Type B pancreatic cell (in vitro differentiated cells): ENCODE measurements around the gene CBX2. TPM values are rescaled to one million over a fixed set of nuclear protein-coding genes. Genes with fewer than 3 reads are reported as not detected.

Experiments
- DNase-seq: peaks from one replicate; pipeline ENCODE4 v3.0.0; 2021; ENCODE audit warnings: mixed read lengths; ENCODE audit not compliant: unreplicated experiment; ENCODE audit errors: extremely low spot score
- H3K27ac Mint-ChIP-seq: 2 replicates; pipeline ENCODE4 v1.8.0; 2021; ENCODE audit warnings: mild to moderate bottlenecking, mixed read lengths
- H3K27me3 Mint-ChIP-seq: 2 replicates; pipeline ENCODE4 v1.8.0; 2021; ENCODE audit warnings: mixed read lengths
- H3K36me3 Mint-ChIP-seq: 2 replicates; pipeline ENCODE4 v1.8.0; 2021; ENCODE audit warnings: mixed read lengths
- H3K4me1 Mint-ChIP-seq: one replicate; pipeline ENCODE4 v1.8.0; 2021; ENCODE audit warnings: mixed read lengths; ENCODE audit not compliant: unreplicated experiment
- H3K4me3 Mint-ChIP-seq: 2 replicates; pipeline ENCODE4 v1.8.0; 2021; ENCODE audit warnings: mild to moderate bottlenecking, mixed read lengths
- H3K9me3 Mint-ChIP-seq: 2 replicates; pipeline ENCODE4 v1.8.0; 2021; ENCODE audit warnings: mixed read lengths
- total RNA-seq: library from RNA; stranded (reverse); gene quantifications from 2 replicates; pipeline ENCODE4 v1.2.1, GENCODE V29; 2021; ENCODE audit warnings: low replicate concordance
- TF ChIP-seq, protein P1 (sequence below): fragments of 200-600 bp; sonication (generic); conservative IDR thresholded peaks from 2 replicates; pipeline ENCODE4 v1.5.0; 2021; ENCODE audit warnings: antibody characterized with exemption, mild to moderate bottlenecking

Gene CBX2
- total RNA-seq, 1 donor from 2014 or later: 72.0 TPM

- Mint-ChIP-seq H3K27ac (no peak overlapping the region), H3K4me1 (peaks cover 30% of the 10 kb centered on the region), H3K4me3 (peak overlapping the region; percentile 31), H3K27me3 (peaks cover 90% of the 10 kb centered on the region), H3K9me3 (no peaks in the 10 kb centered on the region), H3K36me3 (peaks cover 8% of the 10 kb centered on the region)
- TF ChIP-seq, protein P1, sequence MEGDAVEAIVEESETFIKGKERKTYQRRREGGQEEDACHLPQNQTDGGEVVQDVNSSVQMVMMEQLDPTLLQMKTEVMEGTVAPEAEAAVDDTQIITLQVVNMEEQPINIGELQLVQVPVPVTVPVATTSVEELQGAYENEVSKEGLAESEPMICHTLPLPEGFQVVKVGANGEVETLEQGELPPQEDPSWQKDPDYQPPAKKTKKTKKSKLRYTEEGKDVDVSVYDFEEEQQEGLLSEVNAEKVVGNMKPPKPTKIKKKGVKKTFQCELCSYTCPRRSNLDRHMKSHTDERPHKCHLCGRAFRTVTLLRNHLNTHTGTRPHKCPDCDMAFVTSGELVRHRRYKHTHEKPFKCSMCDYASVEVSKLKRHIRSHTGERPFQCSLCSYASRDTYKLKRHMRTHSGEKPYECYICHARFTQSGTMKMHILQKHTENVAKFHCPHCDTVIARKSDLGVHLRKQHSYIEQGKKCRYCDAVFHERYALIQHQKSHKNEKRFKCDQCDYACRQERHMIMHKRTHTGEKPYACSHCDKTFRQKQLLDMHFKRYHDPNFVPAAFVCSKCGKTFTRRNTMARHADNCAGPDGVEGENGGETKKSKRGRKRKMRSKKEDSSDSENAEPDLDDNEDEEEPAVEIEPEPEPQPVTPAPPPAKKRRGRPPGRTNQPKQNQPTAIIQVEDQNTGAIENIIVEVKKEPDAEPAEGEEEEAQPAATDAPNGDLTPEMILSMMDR: no peak
- DNase-seq: no peak
Observed at GRCh38 chr17:79802736-79803420, 24.9 kb downstream of the CBX2 start.

- Mint-ChIP-seq H3K4me1 (peaks cover 30% of the 10 kb centered on the region), H3K9me3 (no peaks in the 10 kb centered on the region), H3K27me3 (peaks cover 93% of the 10 kb centered on the region), H3K36me3 (peaks cover 8% of the 10 kb centered on the region), H3K27ac (no peak overlapping the region), H3K4me3 (peak overlapping the region; percentile 69)
- no peak for DNase-seq
- TF ChIP-seq, protein P1: no peak
Observed at GRCh38 chr17:79803421-79803996, 25.6 kb downstream of the CBX2 start.

DNA sequence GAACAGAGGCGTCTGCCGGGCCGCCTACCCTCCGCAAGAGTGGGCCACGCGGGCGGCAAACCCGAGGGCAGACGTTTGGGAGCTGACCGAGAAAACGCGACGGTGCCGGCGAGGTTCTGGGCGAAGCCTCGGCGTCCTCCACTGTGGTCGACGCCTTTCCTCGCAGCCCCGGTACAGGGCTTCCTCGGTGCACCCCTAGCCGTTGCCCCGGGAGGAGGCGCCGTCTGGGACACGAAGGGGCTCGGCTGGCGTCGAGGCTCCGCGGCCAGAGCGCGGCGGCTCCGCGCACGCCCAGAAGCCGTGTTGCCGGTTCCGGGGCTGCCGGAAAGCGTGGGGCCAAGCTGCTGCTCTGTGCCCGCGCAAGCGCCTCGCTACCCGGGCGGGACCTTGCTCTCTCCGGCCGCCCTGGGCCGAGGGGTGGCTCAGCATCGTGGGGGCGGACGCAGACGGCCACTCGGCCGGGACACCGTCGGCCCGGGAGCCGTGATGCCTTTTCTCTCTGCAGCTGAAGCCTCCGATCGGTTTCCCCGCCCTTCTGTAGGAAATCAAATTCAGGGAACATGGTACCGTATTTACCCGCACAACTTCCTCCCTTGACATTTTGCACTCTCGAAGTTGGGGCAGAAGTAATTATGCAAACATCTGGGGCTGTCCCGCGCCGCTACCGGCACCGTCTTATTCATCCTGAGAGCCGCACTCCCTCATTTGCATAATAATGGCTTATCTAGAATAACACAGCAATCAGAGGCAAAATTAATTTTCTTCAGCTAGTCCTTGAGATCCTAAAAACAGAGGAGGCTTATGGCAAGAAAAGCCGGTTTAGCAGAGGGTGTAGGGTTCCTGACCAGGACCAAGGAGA is 26.3 kb downstream of the CBX2 start:
- TF ChIP-seq, protein P1: no peak
- Mint-ChIP-seq H3K36me3 (peaks cover 8% of the 10 kb centered on the region), H3K4me1 (peaks cover 30% of the 10 kb centered on the region), H3K4me3 (peak overlapping the region; percentile 81), H3K9me3 (no peaks in the 10 kb centered on the region), H3K27me3 (peaks cover 93% of the 10 kb centered on the region), H3K27ac (peak overlapping the region; percentile 68)
- DNase-seq: no peak

DNA sequence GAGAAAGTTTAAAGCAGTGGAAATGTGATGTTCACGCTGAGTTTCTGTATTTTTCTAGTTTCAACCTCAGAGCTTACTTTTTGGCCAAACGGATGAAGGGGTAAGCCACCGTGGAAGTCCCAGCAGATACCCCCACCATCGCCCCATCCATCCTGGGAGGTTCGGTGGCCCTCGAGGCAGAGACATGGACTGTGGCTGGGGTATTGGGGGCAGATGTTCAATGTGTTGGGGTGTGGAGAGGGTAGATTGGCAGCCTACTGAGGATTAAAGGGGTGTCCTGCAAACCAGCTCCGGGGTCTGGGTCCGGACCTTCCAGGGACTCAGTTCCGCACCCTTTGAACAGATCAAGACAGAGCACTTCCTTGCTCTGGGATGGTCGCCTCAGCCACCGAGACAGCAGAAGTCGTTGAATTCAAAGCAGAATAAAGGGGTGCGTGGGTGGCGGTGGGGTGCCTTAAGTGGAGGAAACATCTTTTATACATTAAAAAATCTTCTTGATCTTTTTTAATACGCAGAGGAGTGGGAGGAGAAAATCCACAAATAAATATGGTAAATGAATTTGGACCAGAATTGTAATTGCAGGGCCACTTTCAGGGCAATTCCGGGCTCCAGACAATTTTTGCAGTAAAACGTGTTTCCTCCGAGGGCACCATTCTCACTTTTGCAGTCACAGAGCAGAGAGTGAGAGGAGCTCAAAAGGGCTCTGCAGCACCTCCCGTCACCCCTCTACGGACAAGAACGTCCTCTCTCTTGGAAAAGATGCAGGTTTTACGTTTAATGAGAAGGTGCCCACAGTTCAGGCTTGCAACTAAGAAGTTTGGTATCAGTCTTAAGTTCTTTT is 27.1 kb downstream of the CBX2 start:
- peaks cover 8% of the 10 kb centered on the region for H3K36me3 Mint-ChIP-seq
- peaks cover 22% of the 10 kb centered on the region for H3K4me1 Mint-ChIP-seq
- peak overlapping the region; percentile 81 for H3K4me3 Mint-ChIP-seq
- TF ChIP-seq, protein P1: no peak
- no peaks in the 10 kb centered on the region for H3K9me3 Mint-ChIP-seq
- peaks cover 86% of the 10 kb centered on the region for H3K27me3 Mint-ChIP-seq
- H3K27ac Mint-ChIP-seq: peak overlapping the region; percentile 68
- no peak for DNase-seq

- Mint-ChIP-seq H3K27me3 (peaks cover 80% of the 10 kb centered on the region), H3K9me3 (no peaks in the 10 kb centered on the region), H3K4me3 (no peak overlapping the region), H3K27ac (no peak overlapping the region), H3K36me3 (peaks cover 4% of the 10 kb centered on the region), H3K4me1 (peaks cover 17% of the 10 kb centered on the region)
- DNase-seq: no peak
- TF ChIP-seq, protein P1: no peak
Observed at GRCh38 chr17:79806446-79806760, 28.5 kb downstream of the CBX2 start.
